GM21737 (cell line): ENCODE results near the gene HLA-DQA1.
"Not testable (repeated sequence)": the region's sequence is repeated elsewhere in the genome, so short reads cannot be mapped to it uniquely, and the experiment has no call there.

ENCODE experiments used
- ATAC-seq: cut with Tn5 transposase; IDR thresholded peaks from one replicate; pipeline ENCODE4 v1.9.1; 2021; ENCODE audit warnings: mild to moderate bottlenecking, moderate library complexity; ENCODE audit not compliant: unreplicated experiment

Gene HLA-DQA1

DNA sequence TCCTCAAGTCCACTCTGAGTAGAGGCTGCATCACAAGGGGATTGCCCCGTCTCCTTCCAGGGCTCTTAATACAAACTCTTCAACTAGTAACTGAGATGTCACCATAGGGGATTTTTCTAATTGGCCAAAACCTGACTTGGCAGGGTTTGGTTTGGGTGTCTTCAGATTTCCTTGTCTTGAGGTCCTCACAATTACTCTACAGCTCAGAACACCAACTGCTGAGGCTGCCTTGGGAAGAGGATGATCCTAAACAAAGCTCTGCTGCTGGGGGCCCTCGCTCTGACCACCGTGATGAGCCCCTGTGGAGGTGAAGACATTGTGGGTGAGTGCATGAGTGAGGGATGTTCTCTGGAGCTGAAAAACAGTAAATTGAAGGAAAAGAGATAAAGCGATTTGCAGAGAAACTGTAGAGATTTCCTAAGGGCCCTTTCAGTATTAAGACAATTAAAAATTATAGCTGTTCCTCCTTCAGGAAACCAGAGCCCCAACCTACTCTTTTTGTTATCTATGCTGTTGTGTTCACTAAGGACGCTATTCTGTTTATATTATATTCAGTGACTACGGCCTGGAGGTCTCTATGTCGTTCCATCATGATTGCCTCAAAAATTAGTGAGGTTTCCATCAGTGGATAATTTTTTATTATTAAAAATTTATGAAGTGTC, at the start of gene HLA-DQA1:
Gene HLA-DQA1, plus strand, starts transcription at position 188 of the 662 bp plus-strand sequence. Its CDS starts 53 bp downstream, at position 241.
- peak; percentile 70 for ATAC-seq

DNA sequence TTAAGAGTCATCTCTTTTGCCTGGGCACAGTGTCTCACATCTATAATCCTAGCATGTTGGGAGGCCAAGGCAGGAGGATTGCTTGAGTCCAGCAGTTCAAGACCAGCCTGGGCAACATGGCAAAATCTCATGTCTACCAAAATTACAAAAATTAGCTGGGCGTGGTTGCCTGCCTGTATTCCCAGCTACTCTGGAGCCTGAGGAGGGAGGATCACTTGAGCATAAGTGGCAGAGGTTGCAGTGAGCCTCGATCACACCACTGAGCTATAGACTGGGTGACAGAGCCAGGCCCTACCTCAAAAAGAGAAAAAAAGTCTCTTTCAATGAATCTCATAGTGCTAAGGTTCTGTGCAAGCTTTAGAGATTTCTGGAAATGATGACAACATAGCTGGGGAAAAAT, 49.0 kb upstream of the HLA-DQA1 start:
- ATAC-seq: no peak

DNA sequence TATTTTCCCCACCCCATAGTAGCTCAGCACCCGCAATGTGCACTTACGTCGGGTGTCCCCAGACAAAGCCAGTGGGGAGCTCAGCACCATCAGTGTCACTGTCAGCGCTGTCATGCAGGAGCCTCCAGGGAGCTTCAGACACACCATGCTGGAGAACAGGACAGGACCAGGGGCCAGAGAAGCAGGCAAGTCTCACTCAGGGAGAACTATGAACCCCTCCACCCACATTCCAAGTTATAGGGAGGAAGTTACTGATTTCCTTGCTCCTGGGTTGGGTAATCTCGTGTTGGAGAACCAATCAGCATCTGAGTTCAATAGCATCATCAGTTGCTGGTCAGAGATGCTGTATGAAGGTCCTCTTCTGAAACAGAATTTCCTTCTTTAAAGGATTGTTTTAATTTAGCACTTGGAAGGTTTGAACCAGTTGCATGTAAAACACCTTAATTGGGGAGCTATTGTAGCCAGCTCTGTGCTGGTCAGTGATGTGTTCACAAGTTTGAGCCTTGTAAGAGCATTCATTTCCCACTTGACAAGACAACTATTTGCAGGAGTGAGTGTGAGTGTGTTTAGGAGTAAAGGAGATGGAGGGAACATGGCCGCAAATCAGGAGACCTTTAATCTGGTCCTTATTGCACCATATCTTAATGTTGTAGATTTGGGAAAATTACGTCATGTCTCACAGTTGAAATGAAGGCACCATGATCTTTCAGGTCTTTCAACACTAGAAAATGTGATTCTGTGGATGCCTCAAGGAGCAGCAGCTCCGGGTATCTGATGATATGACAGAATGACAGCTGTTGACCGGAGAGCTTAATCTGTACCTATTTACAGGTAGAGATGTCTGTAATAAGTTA, 47.4 kb upstream of the HLA-DQA1 start, which contains the start of gene HLA-DRB1:
Gene HLA-DRB1, minus strand, starts transcription at position 253 of the 854 bp plus-strand sequence. Its CDS starts 106 bp downstream, at position 147.
- peak; percentile 92 for ATAC-seq

GRCh38 chr6:32590713-32591112, 46.5 kb upstream of the HLA-DQA1 start:
- not testable (repeated sequence) for ATAC-seq

- ATAC-seq: no peak
Measured at GRCh38 chr6:32597024-32597423, 40.2 kb upstream of the HLA-DQA1 start.

DNA sequence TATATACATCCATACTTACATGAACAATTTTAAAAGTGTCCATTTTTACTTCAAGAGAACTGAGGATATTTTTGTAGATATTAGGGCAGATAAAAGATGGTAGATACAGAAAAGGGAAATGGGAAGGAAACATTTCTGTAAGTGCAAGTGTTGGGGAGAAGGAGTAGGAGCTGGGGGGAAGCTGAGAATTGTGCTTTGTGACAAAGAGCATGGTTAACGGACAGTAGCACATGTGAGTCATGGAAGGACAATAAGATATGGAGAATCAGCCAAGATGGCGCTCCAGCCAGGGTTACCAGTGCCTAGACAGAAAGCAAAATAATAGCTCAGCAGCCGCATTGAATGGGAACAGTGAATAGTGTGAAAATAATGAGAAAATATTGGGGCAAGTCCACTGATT, 34.8 kb upstream of the HLA-DQA1 start:
- no peak for ATAC-seq

DNA sequence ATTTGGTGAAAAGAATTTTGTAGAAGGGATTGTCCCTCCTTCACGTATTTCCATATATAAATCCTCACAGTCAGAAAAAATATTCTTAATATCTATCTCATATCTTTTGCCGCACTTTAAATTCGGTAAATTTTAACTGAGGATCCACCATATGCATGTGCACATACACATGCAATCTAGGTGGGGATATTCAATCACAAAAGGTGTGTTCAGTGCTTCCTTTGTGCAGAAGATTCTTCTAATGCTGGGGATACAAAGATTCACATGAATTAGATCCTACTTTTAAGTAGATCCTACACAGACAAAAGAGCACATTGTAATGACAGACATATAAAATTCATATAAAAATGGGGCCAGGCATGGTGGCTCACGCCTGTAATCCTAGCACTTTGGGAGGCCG, 34.0 kb upstream of the HLA-DQA1 start:
- ATAC-seq: no peak

GRCh38 chr6:32603888-32604287, 33.3 kb upstream of the HLA-DQA1 start:
- peak; percentile 9 for ATAC-seq

- ATAC-seq: peak; percentile 42
Measured at GRCh38 chr6:32604434-32604877, 32.8 kb upstream of the HLA-DQA1 start.

DNA sequence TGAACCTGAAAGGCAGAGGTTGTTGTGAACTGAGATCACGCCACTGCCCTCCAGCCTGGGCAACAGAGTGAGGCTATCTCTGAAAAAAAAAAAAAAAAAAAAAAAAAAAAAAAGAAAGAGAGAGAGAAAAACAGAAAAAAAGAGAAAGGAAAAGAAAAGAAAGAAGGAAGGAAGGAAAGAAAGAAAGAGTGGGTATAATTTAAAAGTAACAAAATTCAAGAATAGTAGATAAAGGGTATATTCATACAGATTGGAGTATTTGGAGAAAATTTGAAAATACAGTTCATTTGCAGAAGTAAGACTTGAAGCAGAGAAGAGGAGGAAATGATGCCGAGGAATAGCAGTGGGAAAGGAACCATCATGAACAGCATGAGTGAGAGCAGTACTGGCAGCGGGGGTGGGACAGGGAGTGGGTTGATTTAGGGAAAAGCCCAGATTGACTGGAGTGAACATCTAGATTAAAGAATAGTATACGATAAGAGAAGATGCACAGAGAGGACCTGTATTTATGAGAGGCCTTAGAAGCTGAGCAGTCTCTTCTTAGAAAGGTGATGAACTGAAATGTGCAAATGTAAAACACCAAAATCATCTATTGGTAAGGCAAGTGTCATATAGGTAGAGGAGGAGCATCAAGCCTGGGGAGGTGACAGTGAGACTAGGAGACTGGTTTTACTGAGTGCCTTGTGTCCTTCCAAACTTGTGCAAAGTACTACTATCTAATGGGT, 29.8 kb upstream of the HLA-DQA1 start:
- no peak for ATAC-seq

- ATAC-seq: no peak
Measured at GRCh38 chr6:32607988-32608298, 29.3 kb upstream of the HLA-DQA1 start.

- no peak for ATAC-seq
Measured at GRCh38 chr6:32608362-32608761, 28.8 kb upstream of the HLA-DQA1 start.

- no peak for ATAC-seq
Measured at GRCh38 chr6:32609391-32609730, 27.8 kb upstream of the HLA-DQA1 start.

DNA sequence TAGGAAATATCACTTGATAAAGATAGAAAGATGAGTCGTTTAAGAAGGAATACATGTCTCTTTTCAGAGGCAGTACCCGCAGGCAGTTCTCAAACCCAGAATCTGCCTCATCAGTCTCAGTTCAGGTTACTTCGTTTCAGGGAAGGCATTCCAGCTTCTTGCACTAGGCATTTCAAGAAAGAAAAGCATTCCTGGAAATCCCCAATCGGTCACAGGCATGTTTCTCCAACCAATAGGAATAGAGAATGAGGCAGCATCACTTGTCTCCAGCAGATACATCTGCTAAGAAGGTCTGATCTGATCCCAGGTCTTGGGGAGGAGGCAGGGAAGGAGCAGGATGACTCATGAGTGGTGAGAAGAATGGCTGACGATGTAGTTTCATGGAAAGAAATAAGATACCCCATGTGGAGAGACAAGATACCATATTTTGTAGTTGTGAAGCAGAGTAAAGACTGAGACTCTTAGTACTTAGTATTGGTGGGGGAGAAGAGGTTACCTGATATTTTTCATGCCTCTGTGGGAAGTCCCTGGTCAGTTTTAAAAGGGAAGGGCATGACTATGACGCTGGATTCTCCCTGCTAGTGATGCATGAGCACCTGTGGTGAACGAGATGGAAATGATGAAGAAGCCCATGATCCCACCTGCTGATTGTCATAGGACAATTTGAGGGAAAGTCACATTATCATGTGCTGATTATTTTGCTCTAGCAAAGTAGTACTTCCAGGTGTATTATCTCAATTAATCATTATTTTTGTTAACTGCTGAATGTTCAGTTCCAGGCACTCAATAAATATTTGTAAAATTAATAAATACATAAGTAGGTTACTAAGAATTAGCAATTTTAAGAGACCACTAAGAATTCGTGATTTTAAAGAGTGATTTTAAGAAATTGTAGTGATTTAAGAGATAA, 27.2 kb upstream of the HLA-DQA1 start:
- ATAC-seq: peak; percentile 80

- ATAC-seq: no peak
Measured at GRCh38 chr6:32610682-32611296, 26.4 kb upstream of the HLA-DQA1 start.

- ATAC-seq: no peak
Measured at GRCh38 chr6:32613475-32613874, 23.7 kb upstream of the HLA-DQA1 start.

GRCh38 chr6:32614366-32615081, 22.7 kb upstream of the HLA-DQA1 start:
- no peak for ATAC-seq

DNA sequence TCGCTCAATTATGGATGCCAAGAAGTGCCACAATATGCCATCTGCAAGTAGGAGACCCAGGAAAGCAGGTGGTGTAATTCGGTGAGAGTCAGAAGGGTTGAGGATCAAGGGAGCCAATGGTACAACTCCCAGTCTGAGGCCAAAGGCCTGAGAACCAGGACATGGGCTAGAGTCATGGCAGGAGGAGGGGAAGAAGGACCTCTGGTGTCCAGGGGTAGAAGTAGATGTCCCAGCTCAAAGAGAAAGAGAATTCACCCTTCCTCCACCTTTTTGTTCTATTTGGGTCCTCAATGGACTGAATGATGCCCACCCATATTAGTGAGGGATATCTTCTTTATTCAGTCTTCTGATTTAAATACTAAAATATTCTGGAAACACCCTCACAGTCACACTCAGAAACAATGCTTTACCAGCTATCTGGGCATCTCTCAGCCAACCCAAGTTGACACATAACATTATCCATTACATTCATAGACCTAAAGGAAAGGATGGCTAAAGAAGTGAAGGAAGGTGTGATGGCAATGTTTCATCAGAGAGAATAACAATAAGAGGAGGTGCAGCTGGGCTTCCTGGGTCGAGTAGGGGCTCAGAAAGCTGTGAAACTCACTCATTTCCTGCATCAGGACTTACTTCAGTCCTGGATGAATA, 21.2 kb upstream of the HLA-DQA1 start:
- ATAC-seq: no peak

- ATAC-seq: no peak
Measured at GRCh38 chr6:32617751-32618150, 19.5 kb upstream of the HLA-DQA1 start.
